GM21447 (cell line): Measurements from ENCODE around the gene KIF21B.

Experiments
- ATAC-seq: cut with Tn5 transposase; IDR thresholded peaks from one replicate; pipeline ENCODE4 v1.9.1; 2021; ENCODE audit not compliant: unreplicated experiment

Gene KIF21B

GRCh38 chr1:201023517-201023902, at the start of gene KIF21B:
TSS of gene KIF21B (minus strand) at chr1:201023714. CDS start at chr1:201023383, 331 bp downstream.
- ATAC-seq, result peak; percentile 39

GRCh38 chr1:201072922-201073321, 49.4 kb upstream of the KIF21B start:
- ATAC-seq, result no peak

GRCh38 chr1:201072149-201072548, 48.6 kb upstream of the KIF21B start:
- no peak for ATAC-seq

- no peak for ATAC-seq
Observed at GRCh38 chr1:201069636-201070035, 46.1 kb upstream of the KIF21B start.

GRCh38 chr1:201068976-201069375, 45.5 kb upstream of the KIF21B start:
- no peak for ATAC-seq

GRCh38 chr1:201066986-201067385, 43.5 kb upstream of the KIF21B start:
- no peak for ATAC-seq

GRCh38 chr1:201065686-201066085, 42.2 kb upstream of the KIF21B start:
- ATAC-seq, result no peak

GRCh38 chr1:201064806-201065205, 41.3 kb upstream of the KIF21B start:
- ATAC-seq, result no peak

GRCh38 chr1:201063145-201063544, 39.6 kb upstream of the KIF21B start:
- ATAC-seq, result no peak

GRCh38 chr1:201062511-201063091, 39.1 kb upstream of the KIF21B start:
- no peak for ATAC-seq

GRCh38 chr1:201061886-201062285, 38.4 kb upstream of the KIF21B start:
- ATAC-seq, result no peak

GRCh38 chr1:201061049-201061448, 37.5 kb upstream of the KIF21B start:
- no peak for ATAC-seq

GRCh38 chr1:201060586-201060985, 37.1 kb upstream of the KIF21B start:
- ATAC-seq, result no peak

- no peak for ATAC-seq
Observed at GRCh38 chr1:201059871-201060555, 36.5 kb upstream of the KIF21B start.

GRCh38 chr1:201059401-201059800, 35.9 kb upstream of the KIF21B start:
- ATAC-seq, result no peak

GRCh38 chr1:201054091-201054543, 30.6 kb upstream of the KIF21B start:
- ATAC-seq, result no peak

GRCh38 chr1:201053155-201053860, 29.8 kb upstream of the KIF21B start:
- ATAC-seq, result no peak

- no peak for ATAC-seq
Observed at GRCh38 chr1:201051399-201051798, 27.9 kb upstream of the KIF21B start.

GRCh38 chr1:201050515-201051277, 27.2 kb upstream of the KIF21B start:
- no peak for ATAC-seq

GRCh38 chr1:201049248-201049831, 25.8 kb upstream of the KIF21B start:
- no peak for ATAC-seq

GRCh38 chr1:201048521-201048920, 25.0 kb upstream of the KIF21B start:
- ATAC-seq, result no peak
